Mammary epithelial cell (primary cell): ENCODE results near the gene ADGRB3.

Experiments used
- EZH2 ChIP-seq: IDR thresholded peaks from 2 replicates; pipeline ENCODE4 v1.6.1; 2012; ENCODE audit warnings: low read length, inconsistent platforms, borderline replicate concordance
- TF ChIP-seq, protein P1 (sequence below), 2 donors: IDR thresholded peaks in 1 of 2; conservative IDR thresholded peaks in 1 of 2; 2 replicates each; pipeline ENCODE4 v1.5.1; 2011 to 2012; ENCODE audit warnings: inconsistent platforms in 2 of 2, low read length in 2 of 2, mild to moderate bottlenecking in 2 of 2, control low read depth in 1 of 2, low read depth in 1 of 2; ENCODE audit not compliant: insufficient read depth in 1 of 2; ENCODE audit errors: extremely low read depth in 1 of 2

DNA sequence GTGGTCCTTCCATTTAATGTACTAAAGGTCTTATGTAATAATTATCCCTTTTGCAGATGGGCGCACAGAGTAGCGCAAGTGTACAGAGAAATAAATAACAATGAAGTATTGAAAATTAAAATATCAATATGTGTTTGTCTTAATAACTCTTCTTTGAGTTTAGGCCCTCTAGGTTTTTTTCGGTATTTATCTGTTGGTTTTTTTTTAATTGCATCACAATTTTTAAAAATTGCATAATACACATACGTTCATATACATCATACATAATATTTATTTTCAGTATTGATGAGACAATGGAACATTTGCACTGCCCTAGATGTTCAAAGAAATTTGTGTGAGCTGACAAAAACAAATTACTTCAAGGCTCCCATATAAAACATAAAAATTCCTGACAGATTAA lies 15.1 kb downstream of the ADGRB3 start:
- TF ChIP-seq, protein P1, sequence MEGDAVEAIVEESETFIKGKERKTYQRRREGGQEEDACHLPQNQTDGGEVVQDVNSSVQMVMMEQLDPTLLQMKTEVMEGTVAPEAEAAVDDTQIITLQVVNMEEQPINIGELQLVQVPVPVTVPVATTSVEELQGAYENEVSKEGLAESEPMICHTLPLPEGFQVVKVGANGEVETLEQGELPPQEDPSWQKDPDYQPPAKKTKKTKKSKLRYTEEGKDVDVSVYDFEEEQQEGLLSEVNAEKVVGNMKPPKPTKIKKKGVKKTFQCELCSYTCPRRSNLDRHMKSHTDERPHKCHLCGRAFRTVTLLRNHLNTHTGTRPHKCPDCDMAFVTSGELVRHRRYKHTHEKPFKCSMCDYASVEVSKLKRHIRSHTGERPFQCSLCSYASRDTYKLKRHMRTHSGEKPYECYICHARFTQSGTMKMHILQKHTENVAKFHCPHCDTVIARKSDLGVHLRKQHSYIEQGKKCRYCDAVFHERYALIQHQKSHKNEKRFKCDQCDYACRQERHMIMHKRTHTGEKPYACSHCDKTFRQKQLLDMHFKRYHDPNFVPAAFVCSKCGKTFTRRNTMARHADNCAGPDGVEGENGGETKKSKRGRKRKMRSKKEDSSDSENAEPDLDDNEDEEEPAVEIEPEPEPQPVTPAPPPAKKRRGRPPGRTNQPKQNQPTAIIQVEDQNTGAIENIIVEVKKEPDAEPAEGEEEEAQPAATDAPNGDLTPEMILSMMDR (conservative IDR thresholded peaks at IDR 0.05 in 1 of 2, IDR thresholded peaks at IDR 0.05 in 1 of 2; ENCODE audit: extremely low read depth in 1 of 2, insufficient read depth in 1 of 2, low read depth in 1 of 2, low read length in 2 of 2) = no peak
- no peak for TF ChIP-seq EZH2
